Astrocyte (in vitro differentiated cells and primary cell): ENCODE data around the gene CCT5. TPM values are rescaled to one million over a fixed set of nuclear protein-coding genes. Genes with fewer than 3 reads are reported as not detected.

Experiments
- DNase-seq: peaks from one replicate; pipeline ENCODE4 v3.0.0-alpha.2; 2010; ENCODE audit warnings: low read depth
- FAIRE-seq: peaks from 2 replicates; lab custom pipeline; 2011; peaks lifted over from hg19 to GRCh38; lab: Jason Lieb, UNC
- H2AFZ ChIP-seq: 2 replicates; pipeline ENCODE4 v1.6.0; 2012; ENCODE audit warnings: low read depth, low read length, inconsistent platforms
- H3K27ac ChIP-seq: 2 replicates; pipeline ENCODE4 v1.5.1; 2011; ENCODE audit warnings: low read depth, low read length, inconsistent platforms
- H3K27me3 ChIP-seq: 2 replicates; pipeline ENCODE4 v1.6.0; 2011; ENCODE audit warnings: low read length, inconsistent platforms; ENCODE audit not compliant: insufficient read depth
- H3K36me3 ChIP-seq: 2 replicates; pipeline ENCODE4 v1.5.1; 2011; ENCODE audit warnings: low read length, inconsistent platforms; ENCODE audit not compliant: insufficient read depth
- H3K4me1 ChIP-seq: 2 replicates; pipeline ENCODE4 v1.5.1; 2011; ENCODE audit warnings: low read length, inconsistent platforms; ENCODE audit not compliant: insufficient read depth
- H3K4me2 ChIP-seq: 2 replicates; pipeline ENCODE4 v1.6.0; 2012; ENCODE audit warnings: low read length, inconsistent platforms
- H3K4me3 ChIP-seq: 2 replicates; pipeline ENCODE4 v1.5.1; 2011; ENCODE audit warnings: low read depth, mild to moderate bottlenecking, low read length, inconsistent platforms; ENCODE audit not compliant: insufficient read depth
- H3K79me2 ChIP-seq: 2 replicates; pipeline ENCODE4 v1.6.0; 2012; ENCODE audit warnings: mild to moderate bottlenecking, low read length, inconsistent platforms; ENCODE audit not compliant: insufficient read depth
- H3K9ac ChIP-seq: 2 replicates; pipeline ENCODE4 v1.6.0; 2012; ENCODE audit warnings: mild to moderate bottlenecking, low read length, inconsistent platforms
- H3K9me3 ChIP-seq: 2 replicates; pipeline ENCODE4 v1.5.1; 2012; ENCODE audit warnings: low read depth, mild to moderate bottlenecking, low read length, inconsistent platforms; ENCODE audit not compliant: insufficient read depth
- H4K20me1 ChIP-seq: 2 replicates; pipeline ENCODE4 v1.6.0; 2012; ENCODE audit warnings: low read length, inconsistent platforms; ENCODE audit not compliant: insufficient read depth
- H3K27ac Mint-ChIP-seq: one replicate; pipeline ENCODE4 v1.8.0; 2021; ENCODE audit warnings: mild to moderate bottlenecking, mixed read lengths; ENCODE audit not compliant: unreplicated experiment
- H3K27me3 Mint-ChIP-seq: one replicate; pipeline ENCODE4 v1.8.0; 2021; ENCODE audit warnings: low read depth, mixed read lengths; ENCODE audit not compliant: unreplicated experiment
- H3K36me3 Mint-ChIP-seq: one replicate; pipeline ENCODE4 v1.8.0; 2021; ENCODE audit warnings: low read depth, mixed read lengths; ENCODE audit not compliant: unreplicated experiment
- H3K4me1 Mint-ChIP-seq: one replicate; pipeline ENCODE4 v1.8.0; 2021; ENCODE audit warnings: low read depth, mixed read lengths; ENCODE audit not compliant: unreplicated experiment
- H3K4me3 Mint-ChIP-seq: one replicate; pipeline ENCODE4 v1.8.0; 2021; ENCODE audit warnings: mild to moderate bottlenecking, moderate library complexity, mixed read lengths; ENCODE audit not compliant: unreplicated experiment
- H3K9me3 Mint-ChIP-seq: one replicate; pipeline ENCODE4 v1.8.0; 2021; ENCODE audit warnings: mild to moderate bottlenecking, mixed read lengths; ENCODE audit not compliant: unreplicated experiment
- CTCF ChIP-seq: IDR thresholded peaks from 2 replicates; pipeline ENCODE4 v1.5.1; 2011; ENCODE audit warnings: low read depth, mild to moderate bottlenecking, inconsistent platforms, low read length, moderate library complexity; ENCODE audit not compliant: insufficient read depth
- EZH2 ChIP-seq: IDR thresholded peaks from 2 replicates; pipeline ENCODE4 v1.6.1; 2012; ENCODE audit warnings: mild to moderate bottlenecking, low read length, inconsistent platforms; ENCODE audit not compliant: insufficient read depth
- total RNA-seq: library from RNA; stranded (reverse); gene quantifications from 2 replicates; pipeline ENCODE4 v1.2.1, GENCODE V29; 2021

The CCT5 gene
- total RNA-seq, 1 donor from 2014 or later, result 276 TPM

DNA sequence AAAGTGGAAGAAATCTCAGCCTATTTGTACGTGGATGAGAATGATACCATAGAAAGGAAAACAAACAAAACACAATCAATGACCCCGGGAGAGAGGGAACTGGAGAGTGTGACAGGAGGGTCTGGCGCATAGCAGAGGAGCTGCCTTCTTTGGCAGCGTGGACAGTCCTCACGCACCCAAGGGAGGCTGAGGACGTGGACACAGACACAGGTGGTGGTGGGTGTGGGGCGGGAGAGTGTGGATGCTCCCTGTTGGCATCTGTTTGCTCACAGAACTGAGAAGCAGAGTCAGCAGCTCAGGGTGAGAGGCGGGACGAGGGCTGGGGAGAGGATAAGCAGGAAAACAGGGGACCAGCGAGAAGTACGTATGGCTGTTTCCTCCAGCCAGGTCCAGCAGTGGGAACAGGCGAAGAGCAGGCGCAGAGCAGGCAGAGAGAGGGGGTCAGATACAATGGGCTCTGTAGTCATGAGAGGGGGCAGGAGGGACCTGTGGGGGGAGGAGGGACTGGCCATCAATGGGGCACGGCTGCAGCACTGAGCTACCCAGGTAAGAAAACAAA is 47.6 kb downstream of the CCT5 start:
- Mint-ChIP-seq H3K36me3 (peaks cover 14% of the 10 kb centered on the region), H3K27me3 (no peaks in the 10 kb centered on the region), H3K27ac (no peak overlapping the region), H3K4me3 (no peak overlapping the region), H3K9me3 (no peaks in the 10 kb centered on the region), H3K4me1 (no peaks in the 10 kb centered on the region)
- Histone ChIP-seq H3K27me3 (no peaks in the 10 kb centered on the region), H3K79me2 (no peaks in the 10 kb centered on the region), H4K20me1 (peaks cover 16% of the 10 kb centered on the region), H3K9me3 (no peaks in the 10 kb centered on the region), H3K36me3 (no peaks in the 10 kb centered on the region), H3K27ac (no peak overlapping the region), H3K4me1 (peaks cover 4% of the 10 kb centered on the region), H3K4me2 (no peak overlapping the region), H2AFZ (no peak overlapping the region), H3K4me3 (no peak overlapping the region), H3K9ac (no peak overlapping the region)
- TF ChIP-seq CTCF (no peak), EZH2 (no peak)
- FAIRE-seq (no peak), DNase-seq (no peak)

- no peak overlapping the region for H3K27ac Mint-ChIP-seq
- Histone ChIP-seq H3K27me3 (no peaks in the 10 kb centered on the region), H3K27ac (no peak overlapping the region), H2AFZ (no peak overlapping the region), H3K9ac (no peak overlapping the region), H3K36me3 (no peaks in the 10 kb centered on the region), H3K4me3 (no peak overlapping the region), H3K4me2 (no peak overlapping the region), H3K79me2 (peaks cover 10% of the 10 kb centered on the region), H4K20me1 (peaks cover 11% of the 10 kb centered on the region), H3K4me1 (no peaks in the 10 kb centered on the region), H3K9me3 (no peaks in the 10 kb centered on the region)
- no peaks in the 10 kb centered on the region for H3K27me3 Mint-ChIP-seq
- H3K4me1 Mint-ChIP-seq, result no peaks in the 10 kb centered on the region
- TF ChIP-seq EZH2, result no peak
- TF ChIP-seq CTCF, result no peak
- H3K36me3 Mint-ChIP-seq, result peaks cover 11% of the 10 kb centered on the region
- FAIRE-seq, result no peak
- no peak overlapping the region for H3K4me3 Mint-ChIP-seq
- DNase-seq, result no peak
- peaks cover 4% of the 10 kb centered on the region for H3K9me3 Mint-ChIP-seq
These were observed 50.2 kb downstream of the CCT5 start for GRCh38 chr5:10300246-10300645.

DNA sequence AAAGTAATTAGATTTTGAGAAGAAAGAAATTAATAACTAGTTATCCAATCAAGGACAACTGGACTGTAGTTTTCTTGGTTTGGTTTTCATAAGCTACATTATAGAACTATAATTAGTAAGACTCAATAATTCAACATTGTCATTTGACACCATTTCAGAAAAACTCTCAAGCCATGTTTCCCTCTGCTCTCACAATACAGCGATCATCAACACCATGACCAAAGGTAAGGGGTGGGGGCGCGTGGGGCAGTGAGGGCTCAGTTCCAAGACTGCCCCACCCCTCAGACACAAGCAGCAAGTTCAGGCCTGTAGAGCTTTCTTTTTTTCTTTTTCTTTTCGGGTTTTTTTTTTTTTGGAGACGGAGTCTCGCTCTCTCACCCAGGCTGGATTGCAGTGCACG is 51.2 kb downstream of the CCT5 start:
- Histone ChIP-seq H3K4me3 (no peak overlapping the region), H3K9me3 (no peaks in the 10 kb centered on the region)

More for the DNA sequence above, 51.2 kb downstream of the CCT5 start:
- H3K79me2 ChIP-seq, result peaks cover 10% of the 10 kb centered on the region
- Mint-ChIP-seq H3K4me1 (peaks cover 4% of the 10 kb centered on the region), H3K27ac (no peak overlapping the region), H3K4me3 (no peak overlapping the region), H3K36me3 (peaks cover 11% of the 10 kb centered on the region), H3K9me3 (peaks cover 4% of the 10 kb centered on the region), H3K27me3 (no peaks in the 10 kb centered on the region)
- FAIRE-seq (no peak), DNase-seq (no peak)
- no peak overlapping the region for H2AFZ ChIP-seq
- no peaks in the 10 kb centered on the region for H3K4me1 ChIP-seq
- no peaks in the 10 kb centered on the region for H3K36me3 ChIP-seq
- H3K27me3 ChIP-seq, result no peaks in the 10 kb centered on the region
- H3K27ac ChIP-seq, result no peak overlapping the region
- H3K4me2 ChIP-seq, result no peak overlapping the region
- no peak overlapping the region for H3K9ac ChIP-seq
- H4K20me1 ChIP-seq, result peaks cover 14% of the 10 kb centered on the region
- no peak for TF ChIP-seq CTCF
- no peak for TF ChIP-seq EZH2
